Activated T-cell treated with anti-CD3 and anti-CD28 coated beads, Interleukin-2, amount 50 U/mL, for 24 hours (primary cell): ENCODE measurements around the gene GALNT2.
A peak's percentile ranks its signal among the peaks of the same experiment; 100 is the strongest.

Experiments
- DNase-seq: peaks from one replicate; pipeline ENCODE4 v3.0.0-alpha.2; 2020
- H3K27ac Mint-ChIP-seq: 2 replicates; pipeline ENCODE4 v1.8.0; 2020; ENCODE audit warnings: mild to moderate bottlenecking, mixed read lengths
- H3K27me3 Mint-ChIP-seq: 2 replicates; pipeline ENCODE4 v1.8.0; 2020; ENCODE audit warnings: mixed read lengths
- H3K36me3 Mint-ChIP-seq: 2 replicates; pipeline ENCODE4 v1.8.0; 2020; ENCODE audit warnings: low read depth, mixed read lengths
- H3K4me1 Mint-ChIP-seq: 2 replicates; pipeline ENCODE4 v1.8.0; 2020; ENCODE audit warnings: low read depth, mixed read lengths
- H3K4me3 Mint-ChIP-seq: 2 replicates; pipeline ENCODE4 v1.8.0; 2020; ENCODE audit warnings: mild to moderate bottlenecking, moderate library complexity, mixed read lengths
- H3K9me3 Mint-ChIP-seq: 2 replicates; pipeline ENCODE4 v1.8.0; 2020; ENCODE audit warnings: mixed read lengths

GALNT2 gene

DNA sequence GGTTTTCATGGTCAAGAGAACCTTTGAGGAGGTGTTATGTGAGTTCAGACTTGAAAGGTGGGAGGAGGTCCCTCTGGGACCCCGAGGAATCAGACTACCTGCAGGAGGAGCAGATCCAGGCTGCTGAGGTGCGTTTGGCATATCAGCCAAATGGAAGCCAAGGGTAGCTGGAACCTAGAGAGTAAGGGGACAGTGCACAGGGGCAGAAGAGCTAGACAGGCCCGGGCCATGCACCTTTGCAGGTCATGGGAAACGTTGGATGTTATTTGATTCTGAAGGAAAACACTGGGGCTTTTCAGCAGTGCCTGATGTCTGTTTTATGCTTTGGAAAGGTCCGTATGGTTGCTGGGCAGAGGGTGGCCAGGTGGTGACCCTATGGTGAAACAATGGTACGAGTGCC, 189.9 kb downstream of the GALNT2 start:
- Mint-ChIP-seq H3K27me3 (no peaks in the 10 kb centered on the region), H3K36me3 (peaks cover 92% of the 10 kb centered on the region)
- no peak for DNase-seq

DNA sequence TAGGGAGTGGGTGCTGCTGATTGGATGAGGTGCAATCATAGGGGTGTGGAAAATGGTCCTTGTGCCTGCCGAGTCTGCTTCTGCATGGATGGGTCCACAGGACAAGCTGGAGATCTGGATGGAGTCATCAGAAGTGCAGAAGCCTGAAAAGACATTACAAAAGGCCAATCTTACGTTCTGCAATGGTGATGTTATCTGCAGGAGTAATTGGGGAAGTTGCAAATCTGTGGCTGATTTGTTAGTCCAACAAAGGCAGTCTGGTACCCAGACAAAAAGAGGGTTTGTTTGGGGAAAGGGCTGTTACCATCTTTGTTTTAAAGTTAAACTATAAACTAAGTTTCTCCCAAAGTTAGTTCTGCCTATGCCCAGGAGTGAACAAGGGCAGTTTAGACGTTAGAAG, 192.6 kb downstream of the GALNT2 start:
- Mint-ChIP-seq H3K4me3 (no peak overlapping the region), H3K27ac (no peak overlapping the region), H3K36me3 (peaks cover 94% of the 10 kb centered on the region), H3K4me1 (no peaks in the 10 kb centered on the region), H3K27me3 (no peaks in the 10 kb centered on the region), H3K9me3 (no peaks in the 10 kb centered on the region)
- DNase-seq, result no peak

More for the DNA sequence above, 189.9 kb downstream of the GALNT2 start:
- Mint-ChIP-seq H3K4me1 (peaks cover 6% of the 10 kb centered on the region), H3K4me3 (no peak overlapping the region), H3K9me3 (no peaks in the 10 kb centered on the region), H3K27ac (no peak overlapping the region)

DNA sequence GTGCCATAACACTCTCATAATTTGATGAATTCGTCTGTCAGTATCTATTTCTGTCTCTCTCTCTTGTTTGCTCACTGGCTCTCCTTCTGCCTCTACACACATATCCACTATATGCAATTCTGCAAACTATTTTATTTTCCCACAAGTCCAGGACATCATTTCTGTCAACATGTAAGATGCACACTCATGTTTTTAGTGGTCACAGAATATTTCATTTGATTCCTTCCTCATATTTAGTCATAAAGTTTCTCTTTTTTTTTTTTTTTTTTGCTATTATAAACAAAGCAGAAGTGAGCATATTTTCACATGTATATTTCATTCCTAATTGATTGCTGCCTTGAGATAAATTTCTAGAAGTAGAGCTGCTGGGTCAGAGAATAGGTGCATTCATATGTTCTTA, 193.8 kb downstream of the GALNT2 start:
- H3K4me3 Mint-ChIP-seq, result no peak overlapping the region
- no peaks in the 10 kb centered on the region for H3K27me3 Mint-ChIP-seq
- H3K9me3 Mint-ChIP-seq, result no peaks in the 10 kb centered on the region
- no peak overlapping the region for H3K27ac Mint-ChIP-seq
- no peak for DNase-seq
- H3K36me3 Mint-ChIP-seq, result peaks cover 94% of the 10 kb centered on the region
- H3K4me1 Mint-ChIP-seq, result no peaks in the 10 kb centered on the region

DNA sequence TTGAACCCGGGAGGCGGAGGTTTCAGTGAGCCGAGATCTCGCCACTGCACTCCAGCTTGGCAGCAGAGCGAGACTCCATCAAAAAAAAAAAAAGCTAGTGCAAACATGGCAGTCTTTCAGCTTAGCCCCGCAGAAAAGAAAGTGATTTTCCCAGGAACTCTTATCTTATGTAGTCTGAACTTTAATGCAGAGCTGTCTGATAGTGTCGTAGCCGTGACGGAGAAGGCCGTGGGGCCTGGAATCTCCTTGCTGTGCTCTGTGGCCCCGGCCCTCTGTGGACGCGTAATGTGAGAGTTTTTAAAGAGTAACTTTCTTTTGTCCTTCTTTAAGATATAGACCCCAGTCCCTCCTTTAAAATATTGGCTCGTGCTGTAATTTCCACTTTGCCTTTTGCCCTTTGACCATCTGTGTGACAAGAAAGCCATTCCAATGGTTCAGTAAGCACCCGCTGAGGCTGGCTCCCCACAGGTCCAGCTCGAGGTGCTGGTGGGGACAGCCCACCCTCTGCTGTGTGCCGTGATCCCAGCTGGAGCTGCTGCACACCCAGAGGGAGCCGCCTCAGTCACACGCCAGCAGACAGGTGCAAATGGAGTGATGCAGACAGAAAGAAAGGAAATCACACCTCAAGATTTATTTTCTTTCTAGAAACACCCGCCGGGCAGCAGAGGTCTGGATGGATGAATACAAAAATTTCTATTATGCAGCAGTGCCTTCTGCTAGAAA, 195.1 kb downstream of the GALNT2 start:
- peaks cover 94% of the 10 kb centered on the region for H3K36me3 Mint-ChIP-seq

DNA sequence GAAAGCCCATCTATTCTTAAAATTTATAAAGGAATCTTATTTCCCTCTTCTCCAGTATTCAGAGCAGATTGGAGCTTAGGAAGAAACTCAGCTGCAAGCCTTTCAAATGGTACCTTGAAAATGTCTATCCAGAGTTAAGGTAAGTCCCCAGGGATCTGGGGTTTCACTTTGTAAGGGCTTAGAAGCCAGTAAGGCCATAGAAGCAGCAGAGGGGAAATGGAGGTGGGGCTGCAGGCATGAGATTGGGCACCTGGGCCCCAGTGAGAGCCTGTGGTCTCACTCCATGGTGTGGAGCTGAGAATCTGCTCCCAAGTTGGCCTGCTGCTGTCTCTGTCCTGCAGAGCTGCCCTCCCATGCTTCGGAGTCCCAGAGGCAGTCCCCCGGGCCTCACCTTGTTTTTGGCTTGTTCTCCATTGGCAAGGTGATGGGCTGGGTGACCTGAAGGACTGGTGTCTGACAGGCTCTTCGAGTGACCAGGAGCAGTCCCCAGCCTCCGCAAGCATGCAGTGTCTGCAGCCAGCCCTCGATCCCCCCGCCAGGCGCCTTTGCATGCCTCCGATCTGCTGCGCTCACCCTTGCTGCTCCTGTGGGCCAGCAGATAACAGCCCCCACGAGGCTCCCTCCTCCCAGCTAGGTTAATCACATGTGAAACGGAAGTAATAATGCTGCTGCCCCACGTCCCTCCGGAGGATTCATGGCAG, 196.0 kb downstream of the GALNT2 start:
- no peaks in the 10 kb centered on the region for H3K9me3 Mint-ChIP-seq
- H3K27ac Mint-ChIP-seq, result no peak overlapping the region
- peaks cover 94% of the 10 kb centered on the region for H3K36me3 Mint-ChIP-seq
- no peaks in the 10 kb centered on the region for H3K27me3 Mint-ChIP-seq
- H3K4me1 Mint-ChIP-seq, result peaks cover 4% of the 10 kb centered on the region
- no peak overlapping the region for H3K4me3 Mint-ChIP-seq
- DNase-seq, result no peak

More for the DNA sequence above, 195.1 kb downstream of the GALNT2 start:
- DNase-seq, result no peak
- Mint-ChIP-seq H3K27me3 (no peaks in the 10 kb centered on the region), H3K4me1 (no peaks in the 10 kb centered on the region), H3K4me3 (no peak overlapping the region), H3K27ac (no peak overlapping the region), H3K9me3 (no peaks in the 10 kb centered on the region)

DNA sequence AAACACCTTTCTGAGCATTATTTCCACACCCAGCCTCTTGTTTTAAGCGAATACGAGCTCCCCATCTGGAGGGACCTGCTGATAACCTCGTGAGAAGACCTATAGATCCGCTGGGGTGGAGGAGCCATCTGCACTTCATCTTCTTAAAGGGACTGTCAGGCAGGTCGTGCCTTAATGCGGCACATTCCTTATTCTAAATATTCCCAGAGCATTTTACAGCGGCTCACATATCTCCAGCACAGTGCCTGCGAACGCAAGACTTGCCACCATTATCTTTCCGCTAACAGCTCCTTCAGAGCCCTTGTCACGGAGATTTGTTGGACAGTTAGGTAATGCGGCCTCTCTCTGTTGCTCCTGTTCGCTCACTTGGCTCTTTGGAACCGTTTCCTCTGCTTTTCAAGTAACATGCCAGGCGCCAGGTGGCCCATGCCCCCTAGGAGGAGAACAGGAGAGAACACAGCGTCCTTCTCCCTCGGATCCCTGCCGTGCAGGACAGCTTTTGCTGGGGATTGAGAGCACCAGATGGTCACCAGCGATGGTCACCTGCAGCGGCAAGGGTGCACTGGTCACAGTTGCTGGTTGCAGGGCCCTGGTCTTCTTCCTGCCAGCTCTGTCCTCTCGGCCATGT, 196.6 kb downstream of the GALNT2 start:
- Mint-ChIP-seq H3K9me3 (no peaks in the 10 kb centered on the region), H3K36me3 (peaks cover 93% of the 10 kb centered on the region), H3K27ac (no peak overlapping the region), H3K4me3 (no peak overlapping the region), H3K27me3 (no peaks in the 10 kb centered on the region), H3K4me1 (peaks cover 9% of the 10 kb centered on the region)
- DNase-seq, result no peak

DNA sequence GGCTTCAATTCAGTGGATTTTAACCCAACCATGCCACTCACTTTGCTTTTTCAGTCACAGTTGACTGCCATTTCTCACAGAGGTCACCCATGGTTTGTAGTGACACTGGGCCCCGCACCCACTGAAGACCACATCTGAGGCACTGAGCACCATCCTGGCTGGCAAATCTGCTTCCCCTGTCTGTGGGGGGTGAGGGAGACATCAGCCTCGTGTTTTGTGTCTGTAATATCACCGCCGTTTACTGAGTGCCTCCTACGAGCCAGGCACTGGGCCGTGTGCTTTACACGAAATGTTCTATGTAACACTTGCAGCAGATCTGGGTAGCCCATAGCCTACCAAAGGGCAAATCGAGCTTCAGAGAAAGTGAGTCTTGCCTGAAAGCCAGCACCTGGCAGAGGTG, 197.3 kb downstream of the GALNT2 start:
- Mint-ChIP-seq H3K27me3 (no peaks in the 10 kb centered on the region), H3K4me1 (peaks cover 13% of the 10 kb centered on the region), H3K9me3 (no peaks in the 10 kb centered on the region), H3K27ac (peak overlapping the region; percentile 37), H3K36me3 (peaks cover 91% of the 10 kb centered on the region), H3K4me3 (no peak overlapping the region)
- DNase-seq, result no peak

GRCh38 chr1:230265200-230266115, 198.4 kb downstream of the GALNT2 start:
- Mint-ChIP-seq H3K9me3 (no peaks in the 10 kb centered on the region), H3K4me1 (peaks cover 20% of the 10 kb centered on the region), H3K4me3 (no peak overlapping the region), H3K27ac (no peak overlapping the region), H3K36me3 (peaks cover 86% of the 10 kb centered on the region), H3K27me3 (no peaks in the 10 kb centered on the region)
- no peak for DNase-seq

- peaks cover 88% of the 10 kb centered on the region for H3K36me3 Mint-ChIP-seq
- no peak for DNase-seq
- H3K27me3 Mint-ChIP-seq, result no peaks in the 10 kb centered on the region
- H3K9me3 Mint-ChIP-seq, result no peaks in the 10 kb centered on the region
- no peak overlapping the region for H3K4me3 Mint-ChIP-seq
- peaks cover 30% of the 10 kb centered on the region for H3K4me1 Mint-ChIP-seq
- peak overlapping the region; percentile 18 for H3K27ac Mint-ChIP-seq
These were observed 199.4 kb downstream of the GALNT2 start for GRCh38 chr1:230266456-230266855.

- H3K27ac Mint-ChIP-seq, result no peak overlapping the region
- H3K36me3 Mint-ChIP-seq, result peaks cover 87% of the 10 kb centered on the region
These were observed 200.5 kb downstream of the GALNT2 start for GRCh38 chr1:230267338-230268065.

DNA sequence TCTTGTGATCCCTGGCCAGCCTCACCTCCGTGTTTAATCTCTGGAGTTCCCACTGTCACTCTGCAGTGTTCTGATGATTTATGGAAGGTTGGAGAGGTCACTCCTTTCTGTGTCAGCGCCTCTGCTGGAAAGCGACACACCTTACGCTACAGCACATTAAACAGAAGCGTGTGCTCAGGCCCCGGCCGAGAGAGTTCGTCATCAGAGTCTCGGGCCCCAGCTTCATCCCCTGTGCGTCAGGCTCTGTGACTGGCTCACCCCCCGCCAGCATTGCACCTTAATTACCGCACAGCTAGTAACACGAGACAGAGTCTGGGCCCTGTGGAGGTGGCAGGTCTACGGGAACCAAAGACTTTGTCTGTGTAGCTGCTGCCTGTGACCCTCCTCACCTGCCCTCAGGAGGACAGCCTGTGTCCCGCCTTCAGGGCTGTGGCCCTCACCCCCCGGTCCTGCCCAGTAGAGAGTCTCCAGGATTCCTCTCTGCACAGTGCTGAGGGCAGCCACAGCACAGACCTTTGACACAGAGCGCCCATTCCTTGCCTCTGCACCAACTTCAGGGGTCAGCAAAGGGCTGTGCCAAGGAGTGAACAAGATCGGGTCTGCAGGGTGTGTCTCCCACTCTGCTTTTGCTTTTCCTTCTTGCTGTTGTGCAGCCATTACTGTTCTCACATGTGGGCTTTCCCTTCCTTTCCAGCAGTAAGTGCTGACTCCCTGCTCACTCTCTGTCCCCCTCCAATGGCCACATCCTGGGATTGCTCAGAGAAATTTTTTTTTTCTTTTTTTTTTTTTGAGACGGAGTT, 201.5 kb downstream of the GALNT2 start:
- peak overlapping the region; percentile 94 for H3K27ac Mint-ChIP-seq
- peak; percentile 33 for DNase-seq

More at GRCh38 chr1:230267338-230268065, 200.5 kb downstream of the GALNT2 start:
- Mint-ChIP-seq H3K4me3 (no peak overlapping the region), H3K27me3 (no peaks in the 10 kb centered on the region), H3K9me3 (no peaks in the 10 kb centered on the region), H3K4me1 (peaks cover 39% of the 10 kb centered on the region)
- DNase-seq, result no peak

DNA sequence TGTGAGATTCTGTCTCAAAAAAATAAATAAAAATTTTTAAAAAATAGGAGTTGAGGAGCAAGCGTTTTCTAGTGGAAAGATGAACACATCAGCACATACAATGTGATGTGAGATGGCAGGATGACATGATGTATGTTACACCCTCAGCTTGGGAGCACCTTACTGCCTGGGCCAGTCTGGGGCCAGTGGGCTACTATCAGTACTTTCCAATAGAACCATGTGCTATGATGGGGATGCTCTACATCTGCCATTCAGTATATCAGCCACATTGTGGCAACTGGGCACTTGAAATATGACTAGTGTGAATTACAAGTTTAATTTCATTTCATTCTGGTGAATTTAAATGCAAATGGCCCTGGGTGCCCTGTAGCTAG, 203.1 kb downstream of the GALNT2 start:
- Mint-ChIP-seq H3K4me1 (peaks cover 59% of the 10 kb centered on the region), H3K27ac (peak overlapping the region; percentile 94), H3K9me3 (no peaks in the 10 kb centered on the region), H3K4me3 (no peak overlapping the region), H3K27me3 (no peaks in the 10 kb centered on the region), H3K36me3 (peaks cover 80% of the 10 kb centered on the region)
- peak; percentile 38 for DNase-seq

More for the DNA sequence above, 201.5 kb downstream of the GALNT2 start:
- Mint-ChIP-seq H3K4me1 (peaks cover 49% of the 10 kb centered on the region), H3K36me3 (peaks cover 83% of the 10 kb centered on the region), H3K27me3 (no peaks in the 10 kb centered on the region), H3K9me3 (no peaks in the 10 kb centered on the region), H3K4me3 (no peak overlapping the region)
